ENCODE measurements around the gene MTMR8.

DNA sequence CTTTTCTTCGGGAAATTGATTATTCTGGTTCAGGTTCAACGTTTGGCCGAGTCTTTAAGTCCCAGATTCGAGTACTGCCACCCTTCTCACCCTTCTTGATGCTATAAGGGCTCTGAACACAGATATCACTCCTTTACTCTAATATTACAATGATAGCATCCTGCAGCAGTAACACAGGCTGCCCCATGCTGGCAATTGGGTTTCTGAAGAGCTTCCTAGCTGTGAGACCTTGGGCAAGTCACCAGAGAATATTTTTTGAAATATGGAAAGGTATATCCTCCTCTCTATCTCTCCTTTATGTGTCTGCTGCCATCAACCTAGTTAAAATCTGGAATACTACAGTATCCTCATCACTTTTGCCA is 297 bp upstream of the MTMR8 start:
- TF ChIP-seq CTBP1 (IDR thresholded peaks at IDR 0.05; ENCODE audit: borderline replicate concordance) (no peak), BHLHE40 (IDR thresholded peaks at IDR 0.05; ENCODE audit: borderline replicate concordance) (no peak)
